HEK293 (cell line): Measurements from ENCODE around the gene CRP.
"Not testable (repeated sequence)": the region's sequence is repeated elsewhere in the genome, so short reads cannot be mapped to it uniquely, and the experiment has no call there.

Experiments
- CTCF ChIA-PET: fragments of 350-600 bp; formaldehyde crosslinking; extraction: SDS; loops from one replicate; lab custom pipeline; 2021; ENCODE audit warnings: antibody characterized with exemption; lab: Yijun Ruan, JAX
- POLR2A ChIA-PET: fragments of 300-600 bp; formaldehyde crosslinking; extraction: SDS; loops from one replicate; lab custom pipeline; 2020; ENCODE audit warnings: antibody characterized with exemption, inconsistent platforms; lab: Yijun Ruan, JAX
- H3K27ac ChIP-seq: fragments of 200-500 bp; sonication (Bioruptor generic); 2 replicates; pipeline ENCODE4 v1.5.1; 2014; ENCODE audit warnings: low read depth, low read length, control low read depth, inconsistent platforms; ENCODE audit errors: extremely low read depth
- H3K36me3 ChIP-seq, 2 experiments: fragments of 200-500 bp in 1 of 2; sonication (Bioruptor generic) in 1 of 2; 1 replicate in 1 of 2; 2 replicates in 1 of 2; pipeline ENCODE4 v1.5.1; 2014 to 2017; ENCODE audit warnings: inconsistent platforms in 2 of 2, low read length in 2 of 2; ENCODE audit not compliant: control insufficient read depth in 2 of 2, insufficient read depth in 1 of 2
- H3K4me1 ChIP-seq: fragments of 200-500 bp; sonication (Bioruptor generic); 2 replicates; pipeline ENCODE4 v1.5.1; 2014; ENCODE audit warnings: mild to moderate bottlenecking, low read length, inconsistent platforms; ENCODE audit not compliant: control insufficient read depth, insufficient read depth
- H3K4me3 ChIP-seq: 2 replicates; pipeline ENCODE4 v1.5.1; 2011; ENCODE audit warnings: low read depth, mild to moderate bottlenecking, control low read depth, low read length, moderate library complexity
- H3K9me3 ChIP-seq: fragments of 200-500 bp; sonication (Bioruptor generic); 2 replicates; pipeline ENCODE4 v1.5.1; 2014; ENCODE audit warnings: low read depth, low read length, inconsistent platforms; ENCODE audit not compliant: control insufficient read depth, insufficient read depth
- FEZF1 ChIP-seq: fragments of 450-650 bp; formaldehyde crosslinking; IDR thresholded peaks from 2 replicates; pipeline ENCODE4 v1.5.1; 2016; ENCODE audit warnings: missing biosample characterization, missing genetic modification characterization
- GLIS1 ChIP-seq: fragments of 450-650 bp; formaldehyde crosslinking; IDR thresholded peaks from 2 replicates; pipeline ENCODE4 v1.5.1; 2016; ENCODE audit warnings: missing biosample characterization, missing genetic modification characterization
- INSM2 ChIP-seq: fragments of 450-650 bp; formaldehyde crosslinking; IDR thresholded peaks from 2 replicates; pipeline ENCODE4 v1.5.1; 2016; ENCODE audit warnings: missing biosample characterization, missing genetic modification characterization
- KLF10 ChIP-seq: fragments of 450-650 bp; IDR thresholded peaks from 2 replicates; pipeline ENCODE4 v1.5.1; 2018; ENCODE audit warnings: missing biosample characterization, mild to moderate bottlenecking, missing genetic modification characterization
- KLF16 ChIP-seq: fragments of 450-650 bp; formaldehyde crosslinking; IDR thresholded peaks from 2 replicates; pipeline ENCODE4 v1.5.1; 2017; ENCODE audit warnings: missing biosample characterization, missing genetic modification characterization
- OVOL3 ChIP-seq: fragments of 450-650 bp; formaldehyde crosslinking; IDR thresholded peaks from 2 replicates; pipeline ENCODE4 v1.5.1; 2016; ENCODE audit warnings: missing biosample characterization, missing genetic modification characterization
- REPIN1 ChIP-seq: fragments of 450-650 bp; formaldehyde crosslinking; IDR thresholded peaks from 2 replicates; pipeline ENCODE4 v1.5.1; 2017; ENCODE audit warnings: missing biosample characterization, missing genetic modification characterization, low read depth
- REST ChIP-seq: fragments of 450-650 bp; formaldehyde crosslinking; IDR thresholded peaks from 2 replicates; pipeline ENCODE4 v1.5.1; 2016; ENCODE audit warnings: missing biosample characterization, missing genetic modification characterization
- TCF7L2 ChIP-seq: IDR thresholded peaks from 2 replicates; pipeline ENCODE4 v1.6.1; 2011; ENCODE audit warnings: low read depth, mild to moderate bottlenecking, inconsistent platforms, low read length, moderate library complexity, borderline replicate concordance
- ZBTB44 ChIP-seq: fragments of 450-650 bp; IDR thresholded peaks from 2 replicates; pipeline ENCODE4 v1.5.1; 2018; ENCODE audit warnings: missing biosample characterization, mild to moderate bottlenecking, missing genetic modification characterization
- ZFHX2 ChIP-seq: fragments of 450-650 bp; formaldehyde crosslinking; conservative IDR thresholded peaks from 2 replicates; pipeline ENCODE4 v1.5.1; 2016; ENCODE audit warnings: missing biosample characterization, missing genetic modification characterization
- ZIC2 ChIP-seq: fragments of 450-650 bp; formaldehyde crosslinking; IDR thresholded peaks from 2 replicates; pipeline ENCODE4 v1.5.1; 2016; ENCODE audit warnings: missing biosample characterization, missing genetic modification characterization
- ZNF155 ChIP-seq: fragments of 450-650 bp; formaldehyde crosslinking; IDR thresholded peaks from 2 replicates; pipeline ENCODE4 v1.5.1; 2016; ENCODE audit warnings: missing biosample characterization, missing genetic modification characterization
- ZNF157 ChIP-seq: fragments of 450-650 bp; formaldehyde crosslinking; IDR thresholded peaks from 2 replicates; pipeline ENCODE4 v1.5.1; 2016; ENCODE audit warnings: missing biosample characterization, missing genetic modification characterization
- ZNF169 ChIP-seq: fragments of 450-650 bp; formaldehyde crosslinking; IDR thresholded peaks from 2 replicates; pipeline ENCODE4 v1.5.1; 2016; ENCODE audit warnings: missing biosample characterization, missing genetic modification characterization
- ZNF341 ChIP-seq: fragments of 450-650 bp; formaldehyde crosslinking; IDR thresholded peaks from 2 replicates; pipeline ENCODE4; 2016; ENCODE audit warnings: low read depth, missing biosample characterization, missing genetic modification characterization
- ZNF350 ChIP-seq: fragments of 450-650 bp; formaldehyde crosslinking; IDR thresholded peaks from 2 replicates; pipeline ENCODE4 v1.5.0; 2017; ENCODE audit warnings: missing biosample characterization, mild to moderate bottlenecking, missing genetic modification characterization
- ZNF37A ChIP-seq: fragments of 450-650 bp; IDR thresholded peaks from 2 replicates; pipeline ENCODE4 v1.5.1; 2018; ENCODE audit warnings: missing biosample characterization, missing genetic modification characterization
- ZNF423 ChIP-seq: fragments of 450-650 bp; formaldehyde crosslinking; IDR thresholded peaks from 2 replicates; pipeline ENCODE4 v1.5.1; 2016; ENCODE audit warnings: missing biosample characterization, missing genetic modification characterization
- ZNF623 ChIP-seq: fragments of 450-650 bp; formaldehyde crosslinking; IDR thresholded peaks from 2 replicates; pipeline ENCODE4 v1.5.1; 2016; ENCODE audit warnings: missing biosample characterization, missing genetic modification characterization
- ZNF624 ChIP-seq: fragments of 450-650 bp; formaldehyde crosslinking; IDR thresholded peaks from 2 replicates; pipeline ENCODE4 v1.5.1; 2017; ENCODE audit warnings: missing biosample characterization, missing genetic modification characterization
- ZNF776 ChIP-seq: fragments of 450-650 bp; formaldehyde crosslinking; IDR thresholded peaks from 2 replicates; pipeline ENCODE4 v1.5.0; 2017; ENCODE audit warnings: missing biosample characterization, missing genetic modification characterization, borderline replicate concordance
- ZNF785 ChIP-seq: fragments of 450-650 bp; formaldehyde crosslinking; IDR thresholded peaks from 2 replicates; pipeline ENCODE4 v1.5.1; 2016; ENCODE audit warnings: missing biosample characterization, missing genetic modification characterization

CRP gene

GRCh38 chr1:159678939-159679338 lies 35.5 kb downstream of the CRP start:
- ChIA-PET POLR2A (no interaction called here), CTCF (no interaction called here)
- TF ChIP-seq ZIC2 (tag by site-specific recombination): no peak
- no peak for TF ChIP-seq ZNF341
- TF ChIP-seq KLF16 (tag by site-specific recombination): no peak
- no peak for TF ChIP-seq FEZF1 (tag by site-specific recombination)
- no peak for TF ChIP-seq ZNF785 (tag by site-specific recombination)
- TF ChIP-seq ZNF169 (tag by site-specific recombination): no peak
- TF ChIP-seq ZNF350 (tag by site-specific recombination): no peak
- TF ChIP-seq, all 188 proteins: peak for 0
- Histone ChIP-seq H3K36me3 (no peaks in the 10 kb centered on the region), H3K9me3 (no peaks in the 10 kb centered on the region), H3K27ac (no peak overlapping the region), H3K4me3 (no peak overlapping the region), H3K4me1 (no peaks in the 10 kb centered on the region)

- Histone ChIP-seq H3K27ac (no peak overlapping the region), H3K4me1 (no peaks in the 10 kb centered on the region)
- POLR2A ChIA-PET: no interaction called here
- TF ChIP-seq OVOL3 (tag by site-specific recombination): no peak
- TF ChIP-seq ZNF423: no peak
- TF ChIP-seq REPIN1 (tag by site-specific recombination): no peak
- TF ChIP-seq GLIS1: no peak
- TF ChIP-seq ZNF157: no peak
- TF ChIP-seq ZBTB44 (tag by site-specific recombination): no peak
- no peak for TF ChIP-seq INSM2 (tag by site-specific recombination)
- TF ChIP-seq, all 188 proteins: peak for 0
- Histone ChIP-seq H3K4me3 (no peak overlapping the region), H3K36me3 (no peaks in the 10 kb centered on the region), H3K9me3 (no peaks in the 10 kb centered on the region)
- CTCF ChIA-PET: no interaction called here
These were observed 39.3 kb downstream of the CRP start for GRCh38 chr1:159675046-159675445.

GRCh38 chr1:159672390-159672789 lies 42.0 kb downstream of the CRP start:
- H3K27ac ChIP-seq, H3K4me3 ChIP-seq, H3K36me3 ChIP-seq, POLR2A ChIA-PET, H3K4me1 ChIP-seq, H3K9me3 ChIP-seq: not testable (repeated sequence)
- CTCF ChIA-PET: interaction anchor here (0.6 kb wide), 1 partner anchor 12 kb away, joined by 5 read pairs; no protein-coding TSS in a partner anchor

GRCh38 chr1:159669338-159669737 lies 45.1 kb downstream of the CRP start:
- ChIA-PET CTCF (no interaction called here), POLR2A (no interaction called here)
- Histone ChIP-seq H3K36me3 (no peaks in the 10 kb centered on the region), H3K9me3 (no peaks in the 10 kb centered on the region), H3K27ac (no peak overlapping the region), H3K4me3 (no peak overlapping the region), H3K4me1 (no peaks in the 10 kb centered on the region)
- no peak for TF ChIP-seq TCF7L2
- TF ChIP-seq ZNF155 (tag by site-specific recombination): no peak
- no peak for TF ChIP-seq ZNF776
- no peak for TF ChIP-seq KLF10 (tag by site-specific recombination)
- no peak for TF ChIP-seq ZNF37A (tag by site-specific recombination)
- TF ChIP-seq ZNF623 (tag by site-specific recombination): no peak
- TF ChIP-seq ZNF624 (tag by site-specific recombination): no peak
- TF ChIP-seq REST (tag by site-specific recombination): no peak
- no peak for TF ChIP-seq ZFHX2 (tag by site-specific recombination)
